Thyroid gland (tissue), 4 donors: ENCODE results near the gene MEX3D.

ENCODE experiments used
- CTCF ChIP-seq, 6 experiments: fragments of 200-600 bp in 3 of 6; fragments of 450-650 bp in 3 of 6; sonication (generic) in 3 of 6; IDR thresholded peaks; one replicate each; pipeline ENCODE4 v1.5.1; 2016 to 2019; ENCODE audit warnings: antibody characterized with exemption in 6 of 6, mild to moderate bottlenecking in 2 of 6, inconsistent platforms in 1 of 6, moderate library complexity in 1 of 6
- POLR2A ChIP-seq, 2 donors: fragments of 450-650 bp; IDR thresholded peaks; one replicate each; pipeline ENCODE4 v1.6.1; 2017; ENCODE audit warnings: antibody characterized with exemption in 2 of 2, mild to moderate bottlenecking in 2 of 2, moderate library complexity in 1 of 2

GRCh38 chr19:1574354-1575136 lies 6.4 kb upstream of the MEX3D start:
- no peak for TF ChIP-seq CTCF (IDR thresholded peaks at IDR 0.05)
- TF ChIP-seq POLR2A (IDR thresholded peaks at IDR 0.05) = no peak
